Lower leg skin (tissue), 4 donors: Measurements from ENCODE around the gene FAAH2. TPM values are rescaled to one million over a fixed set of nuclear protein-coding genes. Genes with fewer than 3 reads are reported as not detected.

Experiments
- DNase-seq, 2 donors: peaks; one replicate each; pipeline ENCODE4 v3.0.0-alpha.2; 2019; ENCODE audit warnings: low spot score in 2 of 2
- H3K4me3 ChIP-seq: fragments of 200-600 bp; sonication (generic); 2 replicates; pipeline ENCODE4 v1.5.1; 2017; ENCODE audit warnings: mild to moderate bottlenecking, low read depth; ENCODE audit not compliant: poor library complexity, severe bottlenecking
- CTCF ChIP-seq, 3 donors: fragments of 450-650 bp; IDR thresholded peaks; one replicate each; pipeline ENCODE4 v1.5.1; 2016; ENCODE audit warnings: antibody characterized with exemption in 3 of 3, mild to moderate bottlenecking in 3 of 3, moderate library complexity in 2 of 3
- POLR2A ChIP-seq, 2 donors: fragments of 450-650 bp; IDR thresholded peaks; one replicate each; pipeline ENCODE4 v1.6.1; 2016 to 2017; ENCODE audit warnings: antibody characterized with exemption in 2 of 2, mild to moderate bottlenecking in 1 of 2, moderate library complexity in 1 of 2
- WGBS, 2 donors: methylation state at CpG; one replicate each; pipeline ENCODE4 v1.1.5; 2018; 5-methylcytosine and 5-hydroxymethylcytosine counted together
- intact Hi-C: fragments of 100-400 bp; cut with DNase I; formaldehyde crosslinking; loops from one replicate; pipeline ENCODE4 v1.15.0; 2023; ENCODE audit warnings: low total_unique reads
- total RNA-seq, 4 donors: library from RNA; depleted of rRNA; stranded (reverse); fragments of >200 nt; gene quantifications; one replicate each; pipeline ENCODE4 v1.1.0, GENCODE V29; 2016

FAAH2 gene, protein sequence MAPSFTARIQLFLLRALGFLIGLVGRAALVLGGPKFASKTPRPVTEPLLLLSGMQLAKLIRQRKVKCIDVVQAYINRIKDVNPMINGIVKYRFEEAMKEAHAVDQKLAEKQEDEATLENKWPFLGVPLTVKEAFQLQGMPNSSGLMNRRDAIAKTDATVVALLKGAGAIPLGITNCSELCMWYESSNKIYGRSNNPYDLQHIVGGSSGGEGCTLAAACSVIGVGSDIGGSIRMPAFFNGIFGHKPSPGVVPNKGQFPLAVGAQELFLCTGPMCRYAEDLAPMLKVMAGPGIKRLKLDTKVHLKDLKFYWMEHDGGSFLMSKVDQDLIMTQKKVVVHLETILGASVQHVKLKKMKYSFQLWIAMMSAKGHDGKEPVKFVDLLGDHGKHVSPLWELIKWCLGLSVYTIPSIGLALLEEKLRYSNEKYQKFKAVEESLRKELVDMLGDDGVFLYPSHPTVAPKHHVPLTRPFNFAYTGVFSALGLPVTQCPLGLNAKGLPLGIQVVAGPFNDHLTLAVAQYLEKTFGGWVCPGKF
- total RNA-seq = 10 to 100 TPM; 15.0 to 63.0 (median 29.8) TPM

- DNase-seq = peak; percentile 34 to 74
- intact Hi-C loops = no loop called here
- H3K4me3 ChIP-seq = no peak within 1 kb of the TSS
- TF ChIP-seq CTCF (IDR thresholded peaks at IDR 0.05) (no peak), POLR2A (IDR thresholded peaks at IDR 0.05) (no peak)
- 4 to 30% methylated on average over 10 to 22 of the region's 22 CpGs for WGBS, 2 donors
These were observed at the start of gene FAAH2 for GRCh38 chrX:57286507-57287251. Gene FAAH2 (plus strand): TSS chrX:57286706. CDS start chrX:57286826, 120 bp downstream.

GRCh38 chrX:57241967-57242366, 44.5 kb upstream of the FAAH2 start:
- DNase-seq = no peak
- WGBS, 2 donors = 70 to 79% methylated on average over 7 of the region's 7 CpGs
- TF ChIP-seq POLR2A (IDR thresholded peaks at IDR 0.05) = no peak
- no peak for TF ChIP-seq CTCF (IDR thresholded peaks at IDR 0.05)
- H3K4me3 ChIP-seq = no peak overlapping the region
- intact Hi-C loops = no loop called here

DNA sequence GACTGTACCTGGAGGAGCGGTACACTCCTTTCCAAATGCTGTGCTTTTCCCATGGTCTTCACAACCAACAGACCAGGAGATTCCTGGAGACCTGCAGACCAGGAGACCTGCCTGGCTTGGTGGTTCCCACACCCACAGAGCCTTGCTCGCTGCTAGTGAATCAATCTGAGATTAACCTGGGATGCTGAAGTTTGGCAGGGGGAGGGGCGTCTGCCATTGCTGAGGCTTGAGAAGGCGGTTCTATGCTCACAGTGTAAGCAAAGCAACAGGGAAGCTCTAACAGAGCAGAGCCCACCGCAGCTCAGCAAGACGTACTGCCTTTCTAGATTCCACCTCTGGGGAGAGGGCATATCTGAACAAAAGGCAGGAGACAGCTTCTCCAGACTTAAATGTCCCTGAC, 34.5 kb upstream of the FAAH2 start:
- 79 to 100% methylated on average over 5 to 6 of the region's 6 CpGs for whole genome bisulfite sequencing, 2 donors
- intact Hi-C loops = no loop called here
- TF ChIP-seq CTCF (IDR thresholded peaks at IDR 0.05) (no peak), POLR2A (IDR thresholded peaks at IDR 0.05) (no peak)

GRCh38 chrX:57265126-57265525, 21.4 kb upstream of the FAAH2 start:
- WGBS, 2 donors = 49 to 92% methylated on average over 2 to 3 of the region's 4 CpGs
- TF ChIP-seq CTCF (IDR thresholded peaks at IDR 0.05) (no peak), POLR2A (IDR thresholded peaks at IDR 0.05) (no peak)
- no peak for DNase-seq
- H3K4me3 ChIP-seq = no peak overlapping the region
- intact Hi-C loops = no loop called here

More for the DNA sequence above, 34.5 kb upstream of the FAAH2 start:
- DNase-seq = no peak
- H3K4me3 ChIP-seq = no peak overlapping the region

- WGBS, 2 donors = 82 to 100% methylated on average over 2 to 3 of the region's 3 CpGs
- intact Hi-C loops = no loop called here
- H3K4me3 ChIP-seq = no peak overlapping the region
- no peak for TF ChIP-seq CTCF (IDR thresholded peaks at IDR 0.05)
- no peak for TF ChIP-seq POLR2A (IDR thresholded peaks at IDR 0.05)
- DNase-seq = no peak
These were observed 20.2 kb upstream of the FAAH2 start for GRCh38 chrX:57266275-57266674.
